AG04450 (cell line): ENCODE measurements around the gene BZW2. TPM values are rescaled to one million over a fixed set of nuclear protein-coding genes. Genes with fewer than 3 reads are reported as not detected.

ENCODE experiments used
- CTCF ChIA-PET: fragments of 300-600, 350-600 bp; formaldehyde crosslinking; extraction: SDS; loops from one replicate; lab custom pipeline; 2022; ENCODE audit warnings: antibody characterized with exemption, inconsistent platforms; lab: Charles Lee
- POLR2A ChIA-PET: fragments of 350-600 bp; formaldehyde crosslinking; extraction: SDS; loops from one replicate; lab custom pipeline; 2021; ENCODE audit warnings: antibody characterized with exemption, inconsistent platforms; lab: Yijun Ruan, JAX
- DNase-seq: peaks from one replicate; pipeline ENCODE4 v3.0.0-alpha.2; 2011; ENCODE audit warnings: low read depth, low spot score
- H3K27ac ChIP-seq: one replicate; pipeline ENCODE4 v1.5.1; 2012; ENCODE audit warnings: low read depth, low read length, control low read depth
- H3K27me3 ChIP-seq: one replicate; pipeline ENCODE4 v1.6.0; 2012; ENCODE audit warnings: low read length; ENCODE audit not compliant: control insufficient read depth, insufficient read depth
- H3K4me3 ChIP-seq: 2 replicates; pipeline ENCODE4 v1.5.1; 2011; ENCODE audit warnings: mild to moderate bottlenecking, low read depth, low read length, control low read depth
- H3K9me3 ChIP-seq: 2 replicates; pipeline ENCODE4 v1.5.1; 2012; ENCODE audit warnings: low read length; ENCODE audit not compliant: control insufficient read depth, insufficient read depth
- polyA plus RNA-seq: library from polyadenylated mRNA; depleted of rRNA; stranded (reverse); fragments of >200 nt; gene quantifications from 2 replicates; pipeline ENCODE4 v1.2.3, GENCODE V29; 2011
- TF ChIP-seq, protein P1 (sequence below): IDR thresholded peaks from 2 replicates; pipeline ENCODE4 v1.5.1; 2011; ENCODE audit warnings: low read depth, low read length, control low read depth, inconsistent platforms

BZW2 gene
- polyA plus RNA-seq, 1 experiment: 84.4 TPM

DNA sequence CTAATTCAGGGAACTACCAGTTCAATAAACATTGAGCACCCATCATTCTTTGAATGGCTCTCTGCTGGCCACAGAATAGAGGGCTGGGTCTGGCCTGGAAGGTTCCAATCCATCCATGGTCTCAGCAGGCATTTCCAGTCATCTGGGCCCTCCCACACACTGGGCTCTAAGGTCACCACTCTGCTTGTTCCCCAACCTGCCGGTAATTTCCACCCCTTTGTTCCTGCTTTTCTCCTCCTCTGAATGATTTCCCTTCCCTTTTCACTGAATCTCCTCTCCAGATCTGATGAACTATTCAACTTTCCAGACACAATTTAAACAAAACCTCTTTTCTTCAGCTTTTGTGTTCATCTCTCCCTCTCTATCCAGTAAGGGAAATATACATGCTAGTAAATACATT is 2.6 kb downstream of the BZW2 start:
- CTCF ChIA-PET: interaction anchor here (0.9 to 1.7 kb wide), 2 partner anchors 8 to 20 kb away, joined by 3 to 4 read pairs; no protein-coding TSS in a partner anchor
- DNase-seq: no peak
- POLR2A ChIA-PET: no interaction called here
- TF ChIP-seq, protein P1, sequence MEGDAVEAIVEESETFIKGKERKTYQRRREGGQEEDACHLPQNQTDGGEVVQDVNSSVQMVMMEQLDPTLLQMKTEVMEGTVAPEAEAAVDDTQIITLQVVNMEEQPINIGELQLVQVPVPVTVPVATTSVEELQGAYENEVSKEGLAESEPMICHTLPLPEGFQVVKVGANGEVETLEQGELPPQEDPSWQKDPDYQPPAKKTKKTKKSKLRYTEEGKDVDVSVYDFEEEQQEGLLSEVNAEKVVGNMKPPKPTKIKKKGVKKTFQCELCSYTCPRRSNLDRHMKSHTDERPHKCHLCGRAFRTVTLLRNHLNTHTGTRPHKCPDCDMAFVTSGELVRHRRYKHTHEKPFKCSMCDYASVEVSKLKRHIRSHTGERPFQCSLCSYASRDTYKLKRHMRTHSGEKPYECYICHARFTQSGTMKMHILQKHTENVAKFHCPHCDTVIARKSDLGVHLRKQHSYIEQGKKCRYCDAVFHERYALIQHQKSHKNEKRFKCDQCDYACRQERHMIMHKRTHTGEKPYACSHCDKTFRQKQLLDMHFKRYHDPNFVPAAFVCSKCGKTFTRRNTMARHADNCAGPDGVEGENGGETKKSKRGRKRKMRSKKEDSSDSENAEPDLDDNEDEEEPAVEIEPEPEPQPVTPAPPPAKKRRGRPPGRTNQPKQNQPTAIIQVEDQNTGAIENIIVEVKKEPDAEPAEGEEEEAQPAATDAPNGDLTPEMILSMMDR: no peak
- peak overlapping the region; percentile 10 for H3K4me3 ChIP-seq
- no peak overlapping the region for H3K27ac ChIP-seq
- no peaks in the 10 kb centered on the region for H3K9me3 ChIP-seq
- H3K27me3 ChIP-seq: no peaks in the 10 kb centered on the region

DNA sequence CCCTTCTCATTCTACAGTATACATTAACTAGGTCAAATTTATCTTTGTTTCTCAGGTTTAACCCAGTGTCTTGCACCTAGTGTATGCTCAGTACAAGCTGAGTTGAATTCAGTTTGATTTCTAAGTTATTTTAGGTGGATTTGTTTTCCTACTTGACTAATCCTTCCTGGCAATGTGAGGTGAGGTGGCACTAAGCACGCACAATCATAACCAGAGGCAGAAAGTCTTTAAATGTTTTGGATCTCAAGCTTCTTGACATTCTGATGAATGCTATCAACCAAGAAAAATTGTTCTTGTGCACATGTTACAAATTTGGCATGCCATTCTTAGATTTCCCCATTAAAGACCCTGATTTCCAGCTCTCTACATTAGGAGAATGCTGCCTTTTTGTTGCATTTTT is 3.2 kb downstream of the BZW2 start:
- H3K27ac ChIP-seq: no peak overlapping the region
- CTCF ChIA-PET: interaction anchor here (1.7 kb wide), 1 partner anchor 19 kb away, joined by 4 read pairs; no protein-coding TSS in a partner anchor
- H3K9me3 ChIP-seq: no peaks in the 10 kb centered on the region
- POLR2A ChIA-PET: no interaction called here
- no peak for DNase-seq
- H3K4me3 ChIP-seq: no peak overlapping the region
- H3K27me3 ChIP-seq: no peaks in the 10 kb centered on the region
- TF ChIP-seq, protein P1: no peak

DNA sequence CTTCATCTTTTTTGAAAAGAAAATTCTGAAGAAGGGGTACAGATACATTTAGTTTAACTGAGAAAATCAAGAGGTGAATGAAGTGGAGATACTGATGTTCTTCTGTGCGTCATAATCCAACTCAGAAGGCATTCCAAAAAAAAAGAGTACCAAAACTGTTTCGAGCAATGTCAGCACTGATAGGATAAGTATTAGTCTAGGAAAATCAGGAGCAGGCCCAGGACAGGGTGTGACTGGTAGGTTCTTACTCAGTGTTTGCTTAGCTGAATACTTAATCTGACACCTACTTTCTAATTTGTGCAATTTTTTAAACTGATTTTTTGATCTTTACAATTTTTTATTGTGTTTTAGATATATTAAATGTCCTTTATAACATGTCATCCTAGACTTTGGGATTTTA is 4.3 kb downstream of the BZW2 start:
- TF ChIP-seq, protein P1: no peak
- H3K9me3 ChIP-seq: no peaks in the 10 kb centered on the region
- no peak overlapping the region for H3K4me3 ChIP-seq
- DNase-seq: no peak
- POLR2A ChIA-PET: no interaction called here
- CTCF ChIA-PET: no interaction called here
- H3K27ac ChIP-seq: no peak overlapping the region
- H3K27me3 ChIP-seq: no peaks in the 10 kb centered on the region

DNA sequence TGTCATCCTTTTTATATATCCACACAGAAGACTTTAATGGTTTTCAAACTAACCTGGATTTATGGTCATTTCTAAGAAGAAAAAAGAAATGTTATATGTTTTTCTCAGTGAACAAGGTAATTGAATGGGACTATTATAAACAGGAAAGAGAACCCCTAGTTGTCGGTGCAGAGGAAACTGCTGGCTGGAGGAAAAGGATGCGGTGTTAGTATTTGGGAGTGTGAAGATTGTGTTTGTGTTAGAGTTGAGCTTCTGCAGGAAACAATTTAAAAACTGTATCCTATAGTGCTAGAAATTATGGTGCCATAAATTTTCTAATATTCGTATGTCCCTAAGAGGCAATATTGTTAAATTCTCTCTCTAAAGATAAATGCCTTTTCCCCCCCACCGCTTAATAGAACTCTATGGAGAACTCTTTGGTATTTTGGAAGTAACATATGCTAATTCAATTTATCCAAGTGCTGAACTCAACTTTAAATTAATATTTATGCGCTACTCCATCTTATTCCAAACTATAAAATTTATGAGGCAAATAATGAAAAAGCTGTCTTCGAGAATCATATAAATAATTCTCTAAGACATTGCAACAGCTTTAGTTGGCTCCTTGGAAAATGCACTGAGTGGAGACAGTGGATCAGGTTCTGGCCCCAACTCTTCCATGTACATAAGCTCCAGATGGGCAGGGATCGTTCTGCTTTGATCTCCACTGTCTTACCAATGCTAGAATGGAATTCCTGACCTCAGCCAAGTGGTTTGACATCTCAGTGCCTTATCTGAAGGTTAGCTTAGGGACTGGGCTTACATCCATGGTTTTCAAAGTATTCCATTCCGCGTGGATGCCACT is 5.6 kb downstream of the BZW2 start:
- H3K27me3 ChIP-seq: no peaks in the 10 kb centered on the region
- TF ChIP-seq, protein P1: no peak
- H3K4me3 ChIP-seq: no peak overlapping the region
- ChIA-PET POLR2A (no interaction called here), CTCF (no interaction called here)
- H3K27ac ChIP-seq: no peak overlapping the region
- DNase-seq: no peak
- no peaks in the 10 kb centered on the region for H3K9me3 ChIP-seq

DNA sequence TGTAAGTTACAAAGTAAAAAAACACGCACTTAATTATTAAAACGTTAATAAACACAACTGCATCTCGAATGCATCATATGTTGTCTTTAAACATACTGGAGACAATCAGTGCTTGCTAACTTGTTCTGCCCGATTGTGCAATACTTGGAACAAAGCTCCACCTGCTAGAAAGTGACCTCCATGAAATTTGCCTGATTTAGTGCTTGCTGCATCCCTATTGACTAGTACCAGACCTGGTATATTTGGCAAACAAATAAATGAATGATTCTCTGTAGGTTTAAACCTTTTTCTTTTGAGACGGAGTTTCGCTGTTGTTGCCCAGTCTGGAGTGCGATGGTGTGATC is 6.2 kb downstream of the BZW2 start:
- no peaks in the 10 kb centered on the region for H3K27me3 ChIP-seq
- TF ChIP-seq, protein P1: no peak
- ChIA-PET CTCF (no interaction called here), POLR2A (no interaction called here)
- no peak overlapping the region for H3K4me3 ChIP-seq
- DNase-seq: no peak
- no peaks in the 10 kb centered on the region for H3K9me3 ChIP-seq
- no peak overlapping the region for H3K27ac ChIP-seq
